HG03521 (cell line): ENCODE measurements around the gene KTI12.
"Not testable (repeated sequence)": the region's sequence is repeated elsewhere in the genome, so short reads cannot be mapped to it uniquely, and the experiment has no call there.

Experiments
- ATAC-seq: cut with Tn5 transposase; IDR thresholded peaks from one replicate; pipeline ENCODE4 v1.9.1; 2021; ENCODE audit warnings: mild to moderate bottlenecking, moderate library complexity; ENCODE audit not compliant: unreplicated experiment

The KTI12 gene

GRCh38 chr1:52033190-52034049, at the start of gene KTI12:
Gene KTI12 (minus strand): TSS chr1:52033810. CDS start chr1:52033761, 49 bp downstream.
- peak; percentile 84 for ATAC-seq

- no peak for ATAC-seq
These were observed 46.4 kb upstream of the KTI12 start for GRCh38 chr1:52080014-52080415.

- not testable (repeated sequence) for ATAC-seq
These were observed 43.7 kb upstream of the KTI12 start for GRCh38 chr1:52077277-52077676.

GRCh38 chr1:52072291-52072690, 38.7 kb upstream of the KTI12 start:
- ATAC-seq, result no peak

GRCh38 chr1:52070704-52071103, 37.1 kb upstream of the KTI12 start:
- no peak for ATAC-seq

- no peak for ATAC-seq
These were observed 29.6 kb upstream of the KTI12 start for GRCh38 chr1:52063192-52063591.

- ATAC-seq, result no peak
These were observed 27.2 kb upstream of the KTI12 start for GRCh38 chr1:52060822-52061221.

- no peak for ATAC-seq
These were observed 26.3 kb upstream of the KTI12 start for GRCh38 chr1:52059888-52060287.

- ATAC-seq, result no peak
These were observed 25.7 kb upstream of the KTI12 start for GRCh38 chr1:52059321-52059720.

GRCh38 chr1:52057876-52058415, 24.3 kb upstream of the KTI12 start:
- no peak for ATAC-seq

GRCh38 chr1:52057255-52057654, 23.6 kb upstream of the KTI12 start:
- ATAC-seq, result no peak

GRCh38 chr1:52056937-52057231, 23.3 kb upstream of the KTI12 start:
- no peak for ATAC-seq

GRCh38 chr1:52056163-52056936, 22.7 kb upstream of the KTI12 start, which contains the start of gene BTF3L4:
Gene BTF3L4 (plus strand): TSS chr1:52056295. CDS start chr1:52059848, 3,553 bp downstream.
- ATAC-seq, result peak; percentile 85

- no peak for ATAC-seq
These were observed 22.2 kb upstream of the KTI12 start for GRCh38 chr1:52055866-52056162.

GRCh38 chr1:52055066-52055865, 21.7 kb upstream of the KTI12 start, which contains the start of gene TXNDC12:
Gene TXNDC12 (minus strand): TSS chr1:52055191. CDS start chr1:52055096, 95 bp downstream.
- peak; percentile 30 for ATAC-seq

- no peak for ATAC-seq
These were observed 21.0 kb upstream of the KTI12 start for GRCh38 chr1:52054496-52055065.

GRCh38 chr1:52053862-52054261, 20.3 kb upstream of the KTI12 start:
- ATAC-seq, result no peak

- ATAC-seq, result not testable (repeated sequence)
These were observed 15.7 kb upstream of the KTI12 start for GRCh38 chr1:52049337-52049736.

GRCh38 chr1:52045666-52046195, 12.1 kb upstream of the KTI12 start:
- not testable (repeated sequence) for ATAC-seq

GRCh38 chr1:52045236-52045635, 11.6 kb upstream of the KTI12 start:
- no peak for ATAC-seq
